Ovary (tissue), 9 donors: ENCODE measurements around the gene CFAP20DC. TPM values are rescaled to one million over a fixed set of nuclear protein-coding genes. Genes with fewer than 3 reads are reported as not detected.

ENCODE experiments used
- DNase-seq, 5 donors: peaks; one replicate each; pipeline ENCODE4 v3.0.0-alpha.2; 2019 to 2020
- H3K27ac ChIP-seq, 2 donors: fragments of 200-600 bp; one replicate each; pipeline versions ENCODE4 v1.5.1 to v1.8.0; 2019 to 2022
- H3K27me3 ChIP-seq: fragments of 200-600 bp; one replicate; pipeline ENCODE4 v1.8.0; 2022
- H3K36me3 ChIP-seq: fragments of 200-600 bp; sonication (generic); one replicate; pipeline ENCODE4 v1.5.1; 2019
- H3K4me1 ChIP-seq: one replicate; pipeline ENCODE4 v1.8.1; 2013; ENCODE audit warnings: mild to moderate bottlenecking, moderate library complexity; ENCODE audit not compliant: insufficient read depth
- H3K4me3 ChIP-seq: fragments of 200-600 bp; sonication (generic); one replicate; pipeline ENCODE4 v1.5.1; 2017
- H3K9me3 ChIP-seq, 2 donors: fragments of 200-600 bp in 1 of 2; sonication (generic) in 1 of 2; one replicate each; pipeline versions ENCODE4 v1.5.1 to v1.8.1; 2013 to 2019; ENCODE audit warnings: mild to moderate bottlenecking in 1 of 2, moderate library complexity in 1 of 2
- EP300 ChIP-seq: sonication (generic); formaldehyde crosslinking; IDR thresholded peaks from one replicate; pipeline ENCODE4 v1.6.1; 2017; ENCODE audit warnings: antibody characterized with exemption
- POLR2A ChIP-seq: fragments of 450-650 bp; IDR thresholded peaks from one replicate; pipeline ENCODE4 v1.6.1; 2017; ENCODE audit warnings: antibody characterized with exemption, mild to moderate bottlenecking, moderate library complexity
- WGBS, 3 donors: extraction: QIAGEN DNeasy Blood & Tissue Kit in 1 of 3; methylation state at CpG; one replicate each; pipeline versions ENCODE4 v1.1.5 to v1.1.7; 2013 to 2017; 5-methylcytosine and 5-hydroxymethylcytosine counted together
- intact Hi-C, 4 donors: fragments of 100-400 bp; cut with DNase I; formaldehyde crosslinking; loops; one replicate each; pipeline versions ENCODE4 v1.11.0 to v1.15.1; 2022 to 2023
- polyA plus RNA-seq, 2 donors: library from polyadenylated mRNA; stranded (reverse); fragments of 200-250 nt in 1 of 2; fragments of 350-450 nt in 1 of 2; fragmentation: Illumina TruSeq in 1 of 2; extraction: RNeasy Lipid Tissue Mini Kit (QIAGEN cat#74804) in 1 of 2; gene quantifications; one replicate each; pipeline ENCODE4 v1.2.3, GENCODE V29; 2013 to 2014
- total RNA-seq, 7 donors: library from RNA; depleted of rRNA in 2 of 7; stranded (reverse); fragments of >200 nt in 2 of 7; fragmentation: NEBNext Ultra II Directional in 3 of 7; extraction: Animal tissue kit (Norgen Biotek cat#: 25700) in 3 of 7; gene quantifications; one replicate each; pipeline versions ENCODE4 v1.1.0 to v1.2.4, GENCODE V29; 2016 to 2023
- TF ChIP-seq, protein P1 (sequence below), 3 donors: fragments of 450-650 bp in 2 of 3; fragments of 200-600 bp in 1 of 3; IDR thresholded peaks; one replicate each; pipeline versions ENCODE4 v1.5.1 to v1.8.0; 2016 to 2022; ENCODE audit warnings: antibody characterized with exemption in 3 of 3, mild to moderate bottlenecking in 1 of 3
- donor health status: DM: no; HTN: no; CAD: no; lungs with moderate emphysema.
- donor health status: DM: no; HTN: no; CAD: no.
- donor health status: Bipolar disorder and iron deficiency.
- donor health status: DM: yes; HTN: yes; CAD: no.
- donor health status: DM: no; HTN: no; CAD: no.
- donor health status: DM: yes; HTN: yes; CAD: no.

CFAP20DC gene
- total and polyA plus RNA-seq, 9 donors, result 0.10 to 2.4 (median 0.47) TPM

DNA sequence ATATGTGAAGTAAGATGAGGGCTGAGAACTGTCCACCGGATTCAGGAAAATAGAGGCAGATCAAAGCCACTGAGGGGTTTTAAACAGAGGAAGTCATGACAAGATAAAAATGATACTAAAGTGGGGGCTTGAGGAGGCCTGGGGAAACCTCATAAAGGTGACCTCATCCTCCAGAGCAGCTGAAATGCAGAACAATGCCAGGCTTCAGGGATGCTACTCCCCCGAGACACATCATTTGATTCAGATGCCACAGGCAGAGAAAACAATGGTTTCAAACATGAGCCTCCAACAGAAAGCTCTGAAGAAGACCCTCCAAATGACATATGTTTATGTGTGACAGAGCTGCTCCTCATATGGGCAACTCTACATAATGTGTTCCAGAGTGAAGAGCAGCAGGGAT lies 6.4 kb downstream of the CFAP20DC start:
- no peak for DNase-seq
- Histone ChIP-seq H3K27me3 (peaks cover 2% of the 10 kb centered on the region), H3K4me1 (no peaks in the 10 kb centered on the region), H3K4me3 (no peak overlapping the region), H3K36me3 (no peaks in the 10 kb centered on the region), H3K9me3 (no peaks in the 10 kb centered on the region), H3K27ac (no peak overlapping the region)
- intact Hi-C loops, result no loop called here
- no peak for TF ChIP-seq POLR2A
- TF ChIP-seq EP300, result no peak
- TF ChIP-seq, protein P1, sequence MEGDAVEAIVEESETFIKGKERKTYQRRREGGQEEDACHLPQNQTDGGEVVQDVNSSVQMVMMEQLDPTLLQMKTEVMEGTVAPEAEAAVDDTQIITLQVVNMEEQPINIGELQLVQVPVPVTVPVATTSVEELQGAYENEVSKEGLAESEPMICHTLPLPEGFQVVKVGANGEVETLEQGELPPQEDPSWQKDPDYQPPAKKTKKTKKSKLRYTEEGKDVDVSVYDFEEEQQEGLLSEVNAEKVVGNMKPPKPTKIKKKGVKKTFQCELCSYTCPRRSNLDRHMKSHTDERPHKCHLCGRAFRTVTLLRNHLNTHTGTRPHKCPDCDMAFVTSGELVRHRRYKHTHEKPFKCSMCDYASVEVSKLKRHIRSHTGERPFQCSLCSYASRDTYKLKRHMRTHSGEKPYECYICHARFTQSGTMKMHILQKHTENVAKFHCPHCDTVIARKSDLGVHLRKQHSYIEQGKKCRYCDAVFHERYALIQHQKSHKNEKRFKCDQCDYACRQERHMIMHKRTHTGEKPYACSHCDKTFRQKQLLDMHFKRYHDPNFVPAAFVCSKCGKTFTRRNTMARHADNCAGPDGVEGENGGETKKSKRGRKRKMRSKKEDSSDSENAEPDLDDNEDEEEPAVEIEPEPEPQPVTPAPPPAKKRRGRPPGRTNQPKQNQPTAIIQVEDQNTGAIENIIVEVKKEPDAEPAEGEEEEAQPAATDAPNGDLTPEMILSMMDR (IDR thresholded peaks at IDR 0.05), result no peak
- 84 to 94% (median 91%) methylated on average over 2 of the region's 2 CpGs for WGBS, 3 donors

DNA sequence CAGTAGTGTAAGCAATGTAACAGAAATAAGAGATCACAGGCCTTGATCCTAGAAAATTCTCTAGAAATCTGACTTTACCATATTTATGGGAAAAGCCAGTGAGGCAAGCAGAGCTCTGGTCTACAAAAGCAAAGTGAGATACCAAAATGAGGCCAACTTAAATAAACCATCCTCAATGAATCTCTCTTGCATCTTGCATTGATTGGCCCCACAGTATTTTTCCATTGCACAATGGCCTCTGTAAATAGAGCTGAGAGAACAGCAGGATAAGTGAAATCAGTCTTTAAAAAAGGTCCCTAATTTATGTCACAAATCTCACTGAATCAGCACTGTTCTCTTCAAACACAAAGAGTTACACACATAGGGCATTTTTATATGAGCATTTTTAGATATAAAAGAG lies 8.9 kb downstream of the CFAP20DC start:
- no peaks in the 10 kb centered on the region for H3K4me1 ChIP-seq
- H3K36me3 ChIP-seq, result no peaks in the 10 kb centered on the region
- no peak overlapping the region for H3K4me3 ChIP-seq
- intact Hi-C loops, result no loop called here
- peaks cover 2% of the 10 kb centered on the region for H3K27me3 ChIP-seq
- DNase-seq, result no peak
- no peaks in the 10 kb centered on the region for H3K9me3 ChIP-seq
- H3K27ac ChIP-seq, result no peak overlapping the region
- TF ChIP-seq, protein P1 (IDR thresholded peaks at IDR 0.05), result no peak
- no peak for TF ChIP-seq POLR2A
- no peak for TF ChIP-seq EP300

- no peaks in the 10 kb centered on the region for H3K4me1 ChIP-seq
- intact Hi-C loops, result no loop called here
- DNase-seq, result no peak
Measured at GRCh38 chr3:59027607-59028006, 22.2 kb downstream of the CFAP20DC start.

GRCh38 chr3:59023612-59024011 lies 26.2 kb downstream of the CFAP20DC start:
- Histone ChIP-seq H3K27me3 (no peaks in the 10 kb centered on the region), H3K4me1 (no peaks in the 10 kb centered on the region), H3K9me3 (no peaks in the 10 kb centered on the region), H3K36me3 (no peaks in the 10 kb centered on the region), H3K4me3 (no peak overlapping the region), H3K27ac (no peak overlapping the region)
- no peak for DNase-seq
- WGBS, 3 donors, result 54 to 59% (median 57%) methylated on average over 3 of the region's 3 CpGs
- TF ChIP-seq EP300 (no peak), POLR2A (no peak)
- TF ChIP-seq, protein P1 (IDR thresholded peaks at IDR 0.05), result no peak
- intact Hi-C loops, result no loop called here

More at GRCh38 chr3:59027607-59028006, 22.2 kb downstream of the CFAP20DC start:
- Histone ChIP-seq H3K27ac (no peak overlapping the region), H3K9me3 (no peaks in the 10 kb centered on the region), H3K36me3 (no peaks in the 10 kb centered on the region), H3K27me3 (no peaks in the 10 kb centered on the region), H3K4me3 (no peak overlapping the region)
- TF ChIP-seq, protein P1 (IDR thresholded peaks at IDR 0.05), result no peak
- TF ChIP-seq EP300, result no peak
- no peak for TF ChIP-seq POLR2A
- 36 to 64% (median 41%) methylated on average over 1 of the region's 1 CpG for WGBS, 3 donors

- H3K4me3 ChIP-seq, result no peak overlapping the region
- no peaks in the 10 kb centered on the region for H3K27me3 ChIP-seq
- intact Hi-C loops, result no loop called here
- TF ChIP-seq POLR2A (no peak), EP300 (no peak)
- TF ChIP-seq, protein P1 (IDR thresholded peaks at IDR 0.05), result no peak
- no peaks in the 10 kb centered on the region for H3K4me1 ChIP-seq
- H3K27ac ChIP-seq, result no peak overlapping the region
- DNase-seq, result no peak
- no peaks in the 10 kb centered on the region for H3K9me3 ChIP-seq
- WGBS, 3 donors, result 80 to 96% (median 85%) methylated on average over 2 of the region's 2 CpGs
- H3K36me3 ChIP-seq, result no peaks in the 10 kb centered on the region
Measured at GRCh38 chr3:59017617-59017984, 32.2 kb downstream of the CFAP20DC start.
